ENCODE data around the gene CA14.
"Not testable (repeated sequence)": the region's sequence is repeated elsewhere in the genome, so short reads cannot be mapped to it uniquely, and the experiment has no call there.

CA14 gene

GRCh38 chr1:150281758-150282557 lies 24.4 kb downstream of the CA14 start, which contains the start of gene CIART:
Gene CIART, plus strand, starts transcription at chr1:150282554. Its CDS starts 714 bp downstream, at chr1:150283268.
- peak; percentile 91 to 92 for DNase-seq

- no peak for DNase-seq
Observed at GRCh38 chr1:150282558-150282958, 25.0 kb downstream of the CA14 start.

GRCh38 chr1:150283260-150283659 lies 25.7 kb downstream of the CA14 start:
- DNase-seq: no peak

- DNase-seq: no peak
Observed at GRCh38 chr1:150288382-150288781, 30.8 kb downstream of the CA14 start.

DNA sequence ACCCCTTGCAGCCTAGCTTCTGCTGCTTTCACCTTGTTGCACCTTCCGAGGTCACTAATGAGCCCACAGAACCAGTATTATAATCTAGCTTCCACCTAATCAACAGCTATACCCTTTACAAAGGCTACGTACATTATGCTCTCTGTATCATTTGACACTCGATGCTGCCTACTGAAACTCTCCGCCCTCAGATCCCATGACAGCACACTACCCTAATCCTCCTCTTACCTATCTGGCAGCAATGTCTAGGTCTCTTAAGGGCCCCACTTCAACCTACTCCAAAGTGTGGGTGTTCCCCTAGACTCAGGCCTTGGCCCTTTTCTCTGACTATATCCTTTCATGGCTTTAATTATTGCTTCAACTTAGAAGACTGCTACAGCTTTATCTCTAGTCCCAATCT lies 31.2 kb downstream of the CA14 start:
- DNase-seq: no peak

DNA sequence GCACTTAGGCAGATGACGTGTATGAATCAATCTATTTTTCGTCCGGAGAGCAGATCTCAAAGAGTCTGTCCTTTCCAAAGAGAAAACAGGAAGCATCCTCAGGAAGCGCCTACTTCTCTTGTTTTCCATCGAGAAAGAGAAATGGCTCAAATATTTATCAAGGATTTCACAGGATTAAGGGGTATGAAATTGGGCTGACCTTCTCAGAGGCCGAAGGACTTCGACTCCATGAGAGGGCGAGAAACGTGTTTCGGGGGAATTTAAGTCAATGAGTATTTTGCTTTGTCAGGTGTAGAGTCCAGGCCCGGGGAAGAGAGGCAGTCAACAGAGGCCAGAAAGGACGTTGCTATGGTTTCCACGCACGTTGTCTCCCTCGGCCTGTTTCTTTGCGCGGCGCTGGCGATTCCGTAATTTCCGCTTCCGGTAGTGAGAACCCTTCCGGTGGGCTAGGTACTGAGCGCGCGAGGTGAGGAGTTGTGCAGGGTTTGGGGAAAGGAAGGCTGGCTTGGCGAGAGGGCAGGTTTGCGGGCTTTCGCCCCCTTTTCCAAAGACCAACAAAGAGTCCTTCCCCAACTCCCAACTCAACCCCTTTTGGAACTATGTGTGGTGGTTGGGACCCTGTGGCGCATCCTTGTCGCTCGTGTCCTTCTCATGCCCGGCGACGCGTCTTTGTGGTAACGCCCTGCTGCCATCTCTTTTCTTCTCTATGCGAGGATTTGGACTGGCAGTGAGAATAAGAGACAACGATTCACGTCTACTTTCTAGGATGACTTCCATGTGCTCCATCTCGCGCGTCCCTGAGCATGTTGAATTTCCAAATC lies 36.1 kb downstream of the CA14 start, which contains the start of gene MRPS21:
MRPS21 (plus strand) TSS at position 429 of the 821 bp plus-strand sequence. CDS start 506 bp downstream, outside the sequence.
- DNase-seq: peak; percentile 90 to 92

DNA sequence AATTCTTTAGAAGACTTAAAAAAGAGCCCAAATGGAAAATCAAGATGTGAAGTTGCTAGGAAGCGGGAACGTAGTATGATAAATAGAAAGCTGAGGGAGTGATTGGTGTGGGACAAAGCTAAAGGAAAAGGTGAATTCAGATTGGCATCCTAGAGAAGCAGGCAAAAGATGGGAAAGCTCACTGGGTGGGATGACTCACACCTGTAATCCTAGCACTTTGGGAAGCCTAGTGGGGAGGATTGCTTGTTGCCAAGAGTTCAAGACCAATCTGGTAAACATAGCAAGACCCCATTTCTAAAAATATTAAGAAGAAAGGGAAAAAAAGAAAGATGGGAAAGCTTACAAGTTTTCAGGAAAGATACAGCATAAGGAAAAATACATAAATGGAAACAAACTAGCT lies 37.9 kb downstream of the CA14 start:
- DNase-seq: no peak

DNA sequence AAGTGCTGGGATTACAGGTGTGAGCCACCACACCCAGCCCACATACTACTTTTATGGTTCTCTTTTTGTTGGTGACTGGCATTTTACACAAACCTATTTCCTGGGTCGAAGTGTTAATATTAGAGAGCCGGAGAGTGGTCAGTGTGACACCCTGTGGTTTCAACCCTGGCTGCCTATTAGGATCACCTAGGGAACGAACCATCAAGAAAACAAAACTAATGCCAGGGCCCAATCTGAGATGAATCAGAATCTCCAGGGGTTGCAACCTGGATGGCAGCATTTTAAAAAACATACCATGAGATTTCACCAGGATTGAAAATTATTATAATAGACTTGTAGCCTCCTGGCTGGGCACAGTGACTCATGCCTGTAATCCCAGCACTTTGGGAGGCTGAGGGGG lies 42.1 kb downstream of the CA14 start:
- DNase-seq: no peak

GRCh38 chr1:150302338-150302737 lies 44.8 kb downstream of the CA14 start:
- DNase-seq: no peak

DNA sequence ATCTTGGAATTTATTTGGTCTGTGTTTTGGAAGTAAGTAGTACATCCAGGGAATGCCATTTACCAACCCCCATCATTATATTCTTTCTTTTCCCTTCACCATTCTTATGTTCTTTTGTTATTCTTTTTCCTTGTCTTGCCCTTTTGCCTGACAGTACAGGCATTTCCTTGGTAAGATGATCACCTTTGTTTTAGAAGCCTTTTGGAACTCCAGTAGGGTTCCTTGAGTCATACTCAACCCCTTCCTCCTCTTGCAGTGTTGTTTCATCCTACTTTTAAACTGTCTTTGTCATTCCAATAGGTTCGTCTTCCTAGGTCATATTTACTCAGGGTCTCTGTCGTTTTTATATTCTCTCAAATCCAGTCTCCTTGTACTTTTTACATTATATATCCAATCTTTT lies 45.3 kb downstream of the CA14 start:
- DNase-seq: no peak

DNA sequence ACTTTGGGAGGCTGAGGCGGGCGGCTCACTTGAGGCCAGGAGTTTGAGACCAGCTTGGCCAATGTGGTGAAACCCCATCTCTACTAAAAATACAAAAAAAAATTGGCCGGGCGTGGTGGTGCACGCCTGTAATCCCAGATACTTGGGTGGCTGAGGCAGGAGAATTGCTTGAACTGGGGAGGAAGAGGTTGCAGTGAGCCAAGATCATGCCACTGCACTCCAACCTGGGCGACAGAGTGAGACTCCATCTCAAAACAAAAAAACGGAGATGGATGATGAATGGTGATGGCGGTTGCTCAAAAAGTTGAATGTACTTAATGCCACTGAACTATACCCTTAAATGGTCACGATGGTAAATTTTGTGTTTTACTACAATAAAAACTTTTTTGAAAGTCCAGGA lies 51.0 kb downstream of the CA14 start:
- DNase-seq: not testable (repeated sequence)

- no peak for DNase-seq
Observed at GRCh38 chr1:150309758-150310508, 52.4 kb downstream of the CA14 start.

DNA sequence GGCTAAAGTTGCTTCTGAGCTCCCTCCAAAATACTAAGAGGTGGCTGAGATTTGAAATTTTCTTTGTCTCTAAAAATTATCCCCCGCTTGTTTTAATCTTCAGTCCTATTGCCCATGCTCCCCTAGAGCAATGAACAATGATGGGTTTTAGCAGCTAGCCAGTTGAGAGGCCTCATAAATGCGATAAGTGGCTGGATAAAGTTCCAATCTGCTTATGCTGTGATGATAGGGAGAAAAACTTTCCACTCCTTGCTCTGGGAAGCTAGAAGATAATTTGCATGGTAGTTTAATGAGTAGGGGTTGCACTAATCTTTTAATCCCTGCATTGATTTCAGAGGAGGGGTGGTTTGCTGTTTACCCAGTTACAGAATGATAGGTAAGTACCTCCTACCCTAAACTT lies 54.2 kb downstream of the CA14 start:
- DNase-seq: no peak

Data from CD4-positive, alpha-beta T cell treated with Interferon alpha-2 for 1 hour (primary cell).